GM23338 (cell line): ENCODE measurements around the gene IVL. TPM values are rescaled to one million over a fixed set of nuclear protein-coding genes. Genes with fewer than 3 reads are reported as not detected.

Experiments used
- ATAC-seq: fragments of 200-7000 bp; cut with Tn5 transposase; 3 replicates; pipeline ENCODE4 v1.9.1; 2020
- DNase-seq: peaks from one replicate; pipeline ENCODE4 v3.0.0-alpha.2; 2015; ENCODE audit warnings: low spot score
- H2AFZ ChIP-seq: fragments of 200-600 bp; sonication (generic); 2 replicates; pipeline ENCODE4 v1.8.0; 2016; ENCODE audit warnings: antibody characterized with exemption, mild to moderate bottlenecking, moderate library complexity
- H3F3A ChIP-seq: fragments of 200-600 bp; sonication (generic); replicated peaks from 2 replicates; pipeline ENCODE4 v1.8.0; 2017; ENCODE audit warnings: antibody characterized with exemption, mixed run types, low read depth
- H3K27ac ChIP-seq: fragments of 200-600 bp; sonication (generic); 2 replicates; pipeline ENCODE4 v1.6.1; 2016; ENCODE audit warnings: low read depth
- H3K27me3 ChIP-seq: fragments of 200-600 bp; sonication (generic); 2 replicates; pipeline ENCODE4 v1.8.0; 2016; ENCODE audit warnings: mild to moderate bottlenecking, mixed run types, moderate library complexity; ENCODE audit not compliant: insufficient read depth
- H3K36me3 ChIP-seq: fragments of 200-600 bp; sonication (generic); 2 replicates; pipeline ENCODE4 v1.8.0; 2016; ENCODE audit warnings: mild to moderate bottlenecking; ENCODE audit not compliant: insufficient read depth
- H3K4me1 ChIP-seq: fragments of 200-600 bp; sonication (generic); 2 replicates; pipeline ENCODE4 v1.8.0; 2016; ENCODE audit warnings: mild to moderate bottlenecking, moderate library complexity; ENCODE audit not compliant: insufficient read depth
- H3K4me2 ChIP-seq: fragments of 200-600 bp; sonication (generic); 2 replicates; pipeline ENCODE4 v1.7.1; 2017; ENCODE audit warnings: mixed run types
- H3K4me3 ChIP-seq: fragments of 200-600 bp; sonication (generic); 2 replicates; pipeline ENCODE4 v1.6.1; 2016; ENCODE audit warnings: mixed run types
- H3K79me2 ChIP-seq: fragments of 200-600 bp; sonication (generic); replicated peaks from 2 replicates; pipeline ENCODE4 v1.8.0; 2017; ENCODE audit warnings: mild to moderate bottlenecking; ENCODE audit not compliant: insufficient read depth
- H3K9me2 ChIP-seq: fragments of 200-600 bp; sonication (generic); 2 replicates; pipeline ENCODE4 v1.8.0; 2017; ENCODE audit not compliant: insufficient read depth
- H4K20me1 ChIP-seq: fragments of 200-600 bp; sonication (generic); replicated peaks from 2 replicates; pipeline ENCODE4 v1.8.0; 2017; ENCODE audit warnings: mild to moderate bottlenecking; ENCODE audit not compliant: insufficient read depth
- H3K27ac Mint-ChIP-seq: 2 replicates; pipeline ENCODE4 v1.8.0; 2020; ENCODE audit warnings: inconsistent platforms, mild to moderate bottlenecking, moderate library complexity, mixed read lengths
- H3K27me3 Mint-ChIP-seq: 3 replicates; pipeline ENCODE4 v1.8.0; 2022; ENCODE audit warnings: low read depth, mild to moderate bottlenecking, moderate library complexity, mixed read lengths, inconsistent platforms; ENCODE audit not compliant: insufficient read depth, poor library complexity
- H3K36me3 Mint-ChIP-seq: 3 replicates; pipeline ENCODE4 v1.8.0; 2021; ENCODE audit warnings: low read depth, mild to moderate bottlenecking, inconsistent platforms, moderate library complexity, mixed read lengths
- H3K4me1 Mint-ChIP-seq: 3 replicates; pipeline ENCODE4 v1.8.0; 2020; ENCODE audit warnings: mild to moderate bottlenecking, inconsistent platforms, mixed read lengths
- H3K4me3 Mint-ChIP-seq: 3 replicates; pipeline ENCODE4 v1.8.0; 2021; ENCODE audit warnings: moderate library complexity, mild to moderate bottlenecking, inconsistent platforms, mixed read lengths
- H3K9me3 Mint-ChIP-seq: 3 replicates; pipeline ENCODE4 v1.8.0; 2020; ENCODE audit warnings: moderate library complexity, mild to moderate bottlenecking, inconsistent platforms, mixed read lengths
- ETS1 ChIP-seq: IDR thresholded peaks from 2 replicates; pipeline ENCODE4 v1.6.1; 2016; ENCODE audit warnings: antibody characterized with exemption
- EZH2 ChIP-seq: fragments of 200-600 bp; sonication (generic); IDR thresholded peaks from one replicate; pipeline ENCODE4 v1.8.0; 2017; ENCODE audit warnings: antibody characterized with exemption, mild to moderate bottlenecking, low read depth; ENCODE audit not compliant: unreplicated experiment
- EZH2phosphoT487 ChIP-seq: fragments of 200-600 bp; sonication (generic); IDR thresholded peaks from one replicate; pipeline ENCODE4 v1.8.1; 2018; ENCODE audit warnings: antibody characterized with exemption; ENCODE audit not compliant: unreplicated experiment
- JUNB ChIP-seq: IDR thresholded peaks from one replicate; pipeline ENCODE4 v1.6.1; 2016; ENCODE audit warnings: antibody characterized with exemption; ENCODE audit not compliant: unreplicated experiment
- NANOG ChIP-seq: IDR thresholded peaks from 2 replicates; pipeline ENCODE4 v1.6.1; 2016; ENCODE audit warnings: antibody characterized with exemption, borderline replicate concordance
- POLR2AphosphoS5 ChIP-seq: IDR thresholded peaks from 2 replicates; pipeline ENCODE4 v1.6.1; 2016; ENCODE audit warnings: antibody characterized with exemption, low read depth
- ZNF114 ChIP-seq: fragments of 250-450 bp; sonication (Bioruptor Pico); IDR thresholded peaks from 2 replicates; pipeline ENCODE4 v1.5.0; 2020; ENCODE audit warnings: mild to moderate bottlenecking, moderate library complexity
- polyA plus RNA-seq: library from polyadenylated mRNA; unstranded; fragments of >200 nt; fragmentation: Nextera tagmentation; extraction: Ambion mirVana; gene quantifications from 2 replicates; pipeline ENCODE4 v1.2.1, GENCODE V29; 2016
- total RNA-seq: library from RNA; depleted of rRNA; stranded (reverse); fragments of >200 nt; shearing (Covaris generic); gene quantifications from 2 replicates; pipeline ENCODE4 v1.2.3, GENCODE V29; 2014
- TF ChIP-seq, protein P1 (sequence below): IDR thresholded peaks from one replicate; pipeline ENCODE4 v1.6.1; 2018; ENCODE audit warnings: antibody characterized with exemption; ENCODE audit not compliant: unreplicated experiment
- TF ChIP-seq, protein P2 (sequence below), 2 experiments: fragments of 200-600 bp in 1 of 2; sonication (generic) in 1 of 2; conservative IDR thresholded peaks; 2 replicates each; pipeline versions ENCODE4 v1.5.1 to v1.6.1; 2016 to 2017; ENCODE audit warnings: antibody characterized with exemption in 2 of 2, low read depth in 2 of 2, mild to moderate bottlenecking in 2 of 2, moderate library complexity in 1 of 2

IVL gene
- total and polyA plus RNA-seq, 2 experiments from 2014 or later = not detected

DNA sequence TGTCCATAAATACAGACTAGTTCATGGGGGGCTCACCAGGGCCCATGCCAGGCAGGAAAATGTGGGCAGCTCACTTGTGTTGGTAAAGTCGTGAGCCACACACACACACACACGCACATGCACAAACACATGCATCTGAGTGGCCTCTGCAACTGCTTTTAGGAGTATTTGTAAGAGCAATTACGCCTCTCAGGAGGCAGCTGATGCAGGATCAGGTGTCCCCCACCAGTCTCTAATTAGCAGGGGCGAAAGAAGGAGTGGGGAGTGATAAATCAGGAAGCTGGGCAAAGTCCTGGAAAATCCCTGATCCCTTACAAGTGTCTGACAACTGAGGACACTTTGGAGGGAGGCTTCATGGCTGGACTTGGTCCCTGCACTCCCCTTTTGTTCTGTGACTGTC, 5.7 kb upstream of the IVL start:
- DNase-seq = no peak

GRCh38 chr1:152904688-152905440, 3.5 kb upstream of the IVL start:
- Histone ChIP-seq H4K20me1 (no peaks in the 10 kb centered on the region), H3K27ac (no peak overlapping the region), H3K79me2 (no peaks in the 10 kb centered on the region), H3K27me3 (no peaks in the 10 kb centered on the region), H3F3A (no peaks in the 10 kb centered on the region), H3K9me2 (0 out of 2 replicates have a peak, but pooled peaks cover under 1% of the 10 kb centered on the region), H2AFZ (no peak overlapping the region), H3K4me1 (no peaks in the 10 kb centered on the region), H3K36me3 (no peaks in the 10 kb centered on the region), H3K4me2 (no peak overlapping the region), H3K4me3 (no peak overlapping the region)
- H3K27me3 Mint-ChIP-seq = peaks cover 3% of the 10 kb centered on the region
- no peaks in the 10 kb centered on the region; the same call in 2 of the 3 replicates for H3K4me1 Mint-ChIP-seq
- no peak overlapping the region for H3K27ac Mint-ChIP-seq
- DNase-seq (no peak), ATAC-seq (no peak)
- H3K9me3 Mint-ChIP-seq = peaks cover 2% of the 10 kb centered on the region; the same call in 2 of the 3 replicates
- H3K4me3 Mint-ChIP-seq = no peak overlapping the region
- H3K36me3 Mint-ChIP-seq = peaks cover 3% of the 10 kb centered on the region; the same call in 2 of the 3 replicates
- no peak for TF ChIP-seq EZH2phosphoT487
- no peak for TF ChIP-seq ZNF114 (CRISPR knock-in tag)
- no peak for TF ChIP-seq ETS1

More for the DNA sequence above, 5.7 kb upstream of the IVL start:
- no peaks in the 10 kb centered on the region for H3K36me3 ChIP-seq
- H4K20me1 ChIP-seq = no peaks in the 10 kb centered on the region
- H3K27me3 ChIP-seq = no peaks in the 10 kb centered on the region
- 0 out of 2 replicates have a peak, but pooled peaks cover 5% of the 10 kb centered on the region for H3K9me2 ChIP-seq
- Mint-ChIP-seq H3K9me3 (no peaks in the 10 kb centered on the region), H3K36me3 (no peaks in the 10 kb centered on the region), H3K27ac (no peak overlapping the region), H3K4me3 (no peak overlapping the region), H3K4me1 (no peaks in the 10 kb centered on the region), H3K27me3 (no peaks in the 10 kb centered on the region)
- H3K4me1 ChIP-seq = no peaks in the 10 kb centered on the region
- H2AFZ ChIP-seq = no peak overlapping the region
- H3K27ac ChIP-seq = no peak overlapping the region
- no peaks in the 10 kb centered on the region for H3F3A ChIP-seq
- H3K79me2 ChIP-seq = no peaks in the 10 kb centered on the region
- TF ChIP-seq JUNB (no peak), EZH2phosphoT487 (no peak)
- ATAC-seq = no peak
- no peak overlapping the region for H3K4me3 ChIP-seq
- no peak overlapping the region for H3K4me2 ChIP-seq

DNA sequence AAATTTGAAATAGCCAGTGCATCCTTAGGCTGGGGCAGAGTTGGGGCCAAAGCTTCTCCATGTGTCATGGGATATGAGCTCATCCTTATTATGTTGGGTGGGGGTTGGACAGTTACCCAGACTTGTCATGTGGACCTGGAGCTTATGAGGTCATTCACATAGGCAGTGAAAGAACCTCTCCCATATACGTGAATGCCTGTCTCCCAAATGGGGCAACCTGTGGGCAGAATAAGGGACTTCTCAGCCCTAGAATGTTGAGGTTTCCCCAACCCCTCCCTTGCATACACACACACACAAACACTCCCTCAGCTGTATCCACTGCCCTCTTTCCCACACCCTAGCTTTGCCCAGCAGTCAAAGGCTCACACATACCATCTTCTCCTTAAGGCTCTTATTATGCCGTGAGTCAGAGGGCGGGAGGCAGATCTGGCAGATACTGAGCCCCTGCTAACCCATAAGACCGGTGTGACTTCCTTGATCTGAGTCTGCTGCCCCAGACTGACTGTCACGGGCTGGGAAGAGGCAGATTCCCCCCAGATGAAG, 2.3 kb upstream of the IVL start:
- Histone ChIP-seq H3K4me2 (no peak overlapping the region), H3K4me1 (no peaks in the 10 kb centered on the region), H2AFZ (no peak overlapping the region), H3K36me3 (no peaks in the 10 kb centered on the region), H3K4me3 (no peak overlapping the region), H3K27ac (no peak overlapping the region), H3F3A (no peaks in the 10 kb centered on the region), H3K27me3 (no peaks in the 10 kb centered on the region), H3K9me2 (no peaks in the 10 kb centered on the region), H4K20me1 (no peaks in the 10 kb centered on the region), H3K79me2 (no peaks in the 10 kb centered on the region)
- H3K27ac Mint-ChIP-seq = no peak overlapping the region
- no peaks in the 10 kb centered on the region; the same call in 2 of the 3 replicates for H3K4me1 Mint-ChIP-seq
- peaks cover 5% of the 10 kb centered on the region; the same call in 2 of the 3 replicates for H3K36me3 Mint-ChIP-seq
- no peak overlapping the region for H3K4me3 Mint-ChIP-seq
- H3K27me3 Mint-ChIP-seq = peaks cover 3% of the 10 kb centered on the region
- TF ChIP-seq NANOG = no peak
- no peak for TF ChIP-seq POLR2AphosphoS5
- TF ChIP-seq, protein P1, sequence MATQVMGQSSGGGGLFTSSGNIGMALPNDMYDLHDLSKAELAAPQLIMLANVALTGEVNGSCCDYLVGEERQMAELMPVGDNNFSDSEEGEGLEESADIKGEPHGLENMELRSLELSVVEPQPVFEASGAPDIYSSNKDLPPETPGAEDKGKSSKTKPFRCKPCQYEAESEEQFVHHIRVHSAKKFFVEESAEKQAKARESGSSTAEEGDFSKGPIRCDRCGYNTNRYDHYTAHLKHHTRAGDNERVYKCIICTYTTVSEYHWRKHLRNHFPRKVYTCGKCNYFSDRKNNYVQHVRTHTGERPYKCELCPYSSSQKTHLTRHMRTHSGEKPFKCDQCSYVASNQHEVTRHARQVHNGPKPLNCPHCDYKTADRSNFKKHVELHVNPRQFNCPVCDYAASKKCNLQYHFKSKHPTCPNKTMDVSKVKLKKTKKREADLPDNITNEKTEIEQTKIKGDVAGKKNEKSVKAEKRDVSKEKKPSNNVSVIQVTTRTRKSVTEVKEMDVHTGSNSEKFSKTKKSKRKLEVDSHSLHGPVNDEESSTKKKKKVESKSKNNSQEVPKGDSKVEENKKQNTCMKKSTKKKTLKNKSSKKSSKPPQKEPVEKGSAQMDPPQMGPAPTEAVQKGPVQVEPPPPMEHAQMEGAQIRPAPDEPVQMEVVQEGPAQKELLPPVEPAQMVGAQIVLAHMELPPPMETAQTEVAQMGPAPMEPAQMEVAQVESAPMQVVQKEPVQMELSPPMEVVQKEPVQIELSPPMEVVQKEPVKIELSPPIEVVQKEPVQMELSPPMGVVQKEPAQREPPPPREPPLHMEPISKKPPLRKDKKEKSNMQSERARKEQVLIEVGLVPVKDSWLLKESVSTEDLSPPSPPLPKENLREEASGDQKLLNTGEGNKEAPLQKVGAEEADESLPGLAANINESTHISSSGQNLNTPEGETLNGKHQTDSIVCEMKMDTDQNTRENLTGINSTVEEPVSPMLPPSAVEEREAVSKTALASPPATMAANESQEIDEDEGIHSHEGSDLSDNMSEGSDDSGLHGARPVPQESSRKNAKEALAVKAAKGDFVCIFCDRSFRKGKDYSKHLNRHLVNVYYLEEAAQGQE = no peak
- no peak for TF ChIP-seq ZNF114 (CRISPR knock-in tag)
- no peak for TF ChIP-seq EZH2
- TF ChIP-seq, protein P2, sequence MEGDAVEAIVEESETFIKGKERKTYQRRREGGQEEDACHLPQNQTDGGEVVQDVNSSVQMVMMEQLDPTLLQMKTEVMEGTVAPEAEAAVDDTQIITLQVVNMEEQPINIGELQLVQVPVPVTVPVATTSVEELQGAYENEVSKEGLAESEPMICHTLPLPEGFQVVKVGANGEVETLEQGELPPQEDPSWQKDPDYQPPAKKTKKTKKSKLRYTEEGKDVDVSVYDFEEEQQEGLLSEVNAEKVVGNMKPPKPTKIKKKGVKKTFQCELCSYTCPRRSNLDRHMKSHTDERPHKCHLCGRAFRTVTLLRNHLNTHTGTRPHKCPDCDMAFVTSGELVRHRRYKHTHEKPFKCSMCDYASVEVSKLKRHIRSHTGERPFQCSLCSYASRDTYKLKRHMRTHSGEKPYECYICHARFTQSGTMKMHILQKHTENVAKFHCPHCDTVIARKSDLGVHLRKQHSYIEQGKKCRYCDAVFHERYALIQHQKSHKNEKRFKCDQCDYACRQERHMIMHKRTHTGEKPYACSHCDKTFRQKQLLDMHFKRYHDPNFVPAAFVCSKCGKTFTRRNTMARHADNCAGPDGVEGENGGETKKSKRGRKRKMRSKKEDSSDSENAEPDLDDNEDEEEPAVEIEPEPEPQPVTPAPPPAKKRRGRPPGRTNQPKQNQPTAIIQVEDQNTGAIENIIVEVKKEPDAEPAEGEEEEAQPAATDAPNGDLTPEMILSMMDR (conservative IDR thresholded peaks at IDR 0.05; ENCODE audit: low read depth in 2 of 2) = no peak
- TF ChIP-seq ETS1 = no peak
- DNase-seq (no peak), ATAC-seq (no peak)
- peaks cover 8% of the 10 kb centered on the region; the same call in 2 of the 3 replicates for H3K9me3 Mint-ChIP-seq
